HG02571 (cell line): Measurements from ENCODE around the gene DCST1.

Experiments used
- ATAC-seq: cut with Tn5 transposase; IDR thresholded peaks from one replicate; pipeline ENCODE4 v1.9.1; 2021; ENCODE audit warnings: mild to moderate bottlenecking, moderate library complexity; ENCODE audit not compliant: unreplicated experiment

The DCST1 gene

DNA sequence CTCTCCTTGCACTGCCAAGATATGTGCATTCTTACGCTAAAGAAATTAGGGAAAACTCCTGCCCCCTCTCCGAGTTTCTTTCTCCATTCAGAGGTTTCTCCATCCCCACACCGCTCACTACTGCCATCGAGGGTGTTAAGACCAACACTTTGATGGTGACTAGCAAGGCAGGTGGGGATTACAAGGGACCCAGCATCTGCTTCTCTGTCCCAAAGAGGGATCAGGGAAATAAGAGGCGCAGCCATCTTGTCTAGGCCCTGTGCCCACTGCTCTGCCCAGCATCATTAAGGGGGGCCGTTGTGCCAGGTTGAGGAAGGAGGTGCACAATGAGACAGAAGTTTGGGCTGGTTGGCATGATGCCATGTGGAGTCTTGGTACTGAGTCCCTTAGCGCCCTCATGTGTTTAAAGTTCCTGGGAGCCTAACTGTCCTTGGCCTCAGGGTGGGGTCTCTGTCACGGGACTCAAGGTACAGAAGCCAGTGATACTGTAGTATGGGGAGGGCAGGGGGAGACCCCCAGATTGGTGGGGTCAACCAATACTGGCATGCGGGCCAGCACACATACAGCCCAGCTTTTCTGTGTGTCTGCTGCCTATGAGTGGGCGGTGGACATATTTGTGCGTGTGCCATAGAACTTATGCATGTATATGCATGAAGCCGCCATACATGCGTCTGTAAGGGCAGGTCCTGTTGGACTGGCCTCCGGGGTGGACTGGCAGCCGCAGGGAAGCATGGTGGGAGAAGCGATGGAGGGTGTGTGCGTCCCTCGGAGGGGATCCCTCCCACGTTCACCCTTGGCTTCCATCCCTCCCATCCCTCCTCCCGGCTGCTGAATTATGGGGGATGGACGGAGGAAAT lies 50.5 kb downstream of the DCST1 start:
- no peak for ATAC-seq

DNA sequence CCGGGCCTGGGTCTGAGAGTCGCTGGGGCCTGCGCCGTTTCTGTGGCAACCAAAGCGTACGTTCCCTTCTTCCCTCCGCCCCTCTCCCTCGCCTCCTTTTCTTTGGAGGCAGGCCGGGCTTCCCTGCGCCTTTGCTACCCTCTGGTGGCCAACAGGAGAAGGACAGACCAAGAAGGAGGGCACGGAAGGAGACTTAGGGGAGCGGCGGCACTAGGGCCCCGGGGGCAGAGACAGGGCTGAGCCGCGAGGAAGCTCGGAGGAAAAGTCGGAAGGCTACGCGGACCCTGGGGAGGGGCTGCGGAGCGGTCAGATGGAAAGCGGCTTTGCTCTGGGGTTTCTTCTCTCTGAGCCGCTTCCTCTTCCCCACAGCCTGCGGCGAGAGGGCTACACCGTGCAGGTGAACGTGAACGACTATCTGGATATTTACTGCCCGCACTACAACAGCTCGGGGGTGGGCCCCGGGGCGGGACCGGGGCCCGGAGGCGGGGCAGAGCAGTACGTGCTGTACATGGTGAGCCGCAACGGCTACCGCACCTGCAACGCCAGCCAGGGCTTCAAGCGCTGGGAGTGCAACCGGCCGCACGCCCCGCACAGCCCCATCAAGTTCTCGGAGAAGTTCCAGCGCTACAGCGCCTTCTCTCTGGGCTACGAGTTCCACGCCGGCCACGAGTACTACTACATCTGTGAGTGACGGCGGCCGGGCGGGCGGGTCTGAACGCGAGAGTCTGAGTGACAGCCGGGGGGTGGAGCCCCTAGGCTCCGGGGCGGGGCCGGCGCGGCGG lies 51.3 kb downstream of the DCST1 start:
- peak; percentile 76 for ATAC-seq

DNA sequence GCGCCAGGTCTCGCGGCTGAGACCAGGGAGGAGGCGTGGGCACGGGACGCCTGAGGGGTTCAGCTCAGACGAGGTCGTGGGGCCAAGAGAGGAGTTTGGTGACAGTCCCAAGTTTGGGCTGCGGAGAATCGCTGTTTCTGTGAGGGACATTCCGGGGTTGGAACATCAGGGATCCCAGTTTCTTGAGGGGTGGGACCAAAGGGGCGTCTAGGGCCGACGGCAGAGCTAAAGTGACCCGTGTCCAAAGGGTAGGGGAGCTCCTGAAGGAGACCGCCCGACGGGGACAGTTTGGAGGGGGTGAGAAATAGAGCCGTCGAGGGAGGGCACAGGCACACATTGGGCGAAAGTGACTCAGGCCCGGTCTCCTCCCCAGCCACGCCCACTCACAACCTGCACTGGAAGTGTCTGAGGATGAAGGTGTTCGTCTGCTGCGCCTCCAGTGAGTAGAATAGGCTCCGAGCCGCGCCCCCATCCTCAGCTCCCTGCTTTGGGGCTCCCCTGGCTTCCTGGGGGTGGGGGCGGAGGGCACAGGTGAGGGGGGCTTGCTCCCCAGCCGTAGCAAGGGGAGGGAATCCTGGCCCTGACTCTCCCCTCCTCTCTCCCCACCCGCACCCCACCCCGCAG lies 52.0 kb downstream of the DCST1 start:
- ATAC-seq = no peak

DNA sequence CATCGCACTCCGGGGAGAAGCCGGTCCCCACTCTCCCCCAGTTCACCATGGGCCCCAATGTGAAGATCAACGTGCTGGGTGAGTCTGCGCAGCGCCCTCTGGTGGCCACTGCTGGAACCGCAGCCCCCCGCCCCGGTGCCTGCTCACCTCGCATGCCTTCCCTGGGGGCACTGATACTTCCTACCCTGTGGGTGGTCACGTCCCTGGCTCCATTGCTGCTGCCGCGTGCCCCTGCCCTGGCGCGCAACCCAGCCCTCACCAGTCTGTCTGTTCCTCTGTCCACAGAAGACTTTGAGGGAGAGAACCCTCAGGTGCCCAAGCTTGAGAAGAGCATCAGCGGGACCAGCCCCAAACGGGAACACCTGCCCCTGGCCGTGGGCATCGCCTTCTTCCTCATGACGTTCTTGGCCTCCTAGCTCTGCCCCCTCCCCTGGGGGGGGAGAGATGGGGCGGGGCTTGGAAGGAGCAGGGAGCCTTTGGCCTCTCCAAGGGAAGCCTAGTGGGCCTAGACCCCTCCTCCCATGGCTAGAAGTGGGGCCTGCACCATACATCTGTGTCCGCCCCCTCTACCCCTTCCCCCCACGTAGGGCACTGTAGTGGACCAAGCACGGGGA lies 52.6 kb downstream of the DCST1 start:
- ATAC-seq = no peak

DNA sequence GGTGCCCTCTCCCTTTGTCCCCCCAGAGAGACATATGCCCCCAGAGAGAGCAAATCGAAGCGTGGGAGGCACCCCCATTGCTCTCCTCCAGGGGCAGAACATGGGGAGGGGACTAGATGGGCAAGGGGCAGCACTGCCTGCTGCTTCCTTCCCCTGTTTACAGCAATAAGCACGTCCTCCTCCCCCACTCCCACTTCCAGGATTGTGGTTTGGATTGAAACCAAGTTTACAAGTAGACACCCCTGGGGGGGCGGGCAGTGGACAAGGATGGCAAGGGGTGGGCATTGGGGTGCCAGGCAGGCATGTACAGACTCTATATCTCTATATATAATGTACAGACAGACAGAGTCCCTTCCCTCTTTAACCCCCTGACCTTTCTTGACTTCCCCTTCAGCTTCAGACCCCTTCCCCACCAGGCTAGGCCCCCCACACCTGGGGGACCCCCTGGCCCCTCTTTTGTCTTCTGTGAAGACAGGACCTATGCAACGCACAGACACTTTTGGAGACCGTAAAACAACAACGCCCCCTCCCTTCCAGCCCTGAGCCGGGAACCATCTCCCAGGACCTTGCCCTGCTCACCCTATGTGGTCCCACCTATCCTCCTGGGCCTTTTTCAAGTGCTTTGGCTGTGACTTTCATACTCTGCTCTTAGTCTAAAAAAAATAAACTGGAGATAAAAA lies 53.4 kb downstream of the DCST1 start:
- ATAC-seq = no peak

DNA sequence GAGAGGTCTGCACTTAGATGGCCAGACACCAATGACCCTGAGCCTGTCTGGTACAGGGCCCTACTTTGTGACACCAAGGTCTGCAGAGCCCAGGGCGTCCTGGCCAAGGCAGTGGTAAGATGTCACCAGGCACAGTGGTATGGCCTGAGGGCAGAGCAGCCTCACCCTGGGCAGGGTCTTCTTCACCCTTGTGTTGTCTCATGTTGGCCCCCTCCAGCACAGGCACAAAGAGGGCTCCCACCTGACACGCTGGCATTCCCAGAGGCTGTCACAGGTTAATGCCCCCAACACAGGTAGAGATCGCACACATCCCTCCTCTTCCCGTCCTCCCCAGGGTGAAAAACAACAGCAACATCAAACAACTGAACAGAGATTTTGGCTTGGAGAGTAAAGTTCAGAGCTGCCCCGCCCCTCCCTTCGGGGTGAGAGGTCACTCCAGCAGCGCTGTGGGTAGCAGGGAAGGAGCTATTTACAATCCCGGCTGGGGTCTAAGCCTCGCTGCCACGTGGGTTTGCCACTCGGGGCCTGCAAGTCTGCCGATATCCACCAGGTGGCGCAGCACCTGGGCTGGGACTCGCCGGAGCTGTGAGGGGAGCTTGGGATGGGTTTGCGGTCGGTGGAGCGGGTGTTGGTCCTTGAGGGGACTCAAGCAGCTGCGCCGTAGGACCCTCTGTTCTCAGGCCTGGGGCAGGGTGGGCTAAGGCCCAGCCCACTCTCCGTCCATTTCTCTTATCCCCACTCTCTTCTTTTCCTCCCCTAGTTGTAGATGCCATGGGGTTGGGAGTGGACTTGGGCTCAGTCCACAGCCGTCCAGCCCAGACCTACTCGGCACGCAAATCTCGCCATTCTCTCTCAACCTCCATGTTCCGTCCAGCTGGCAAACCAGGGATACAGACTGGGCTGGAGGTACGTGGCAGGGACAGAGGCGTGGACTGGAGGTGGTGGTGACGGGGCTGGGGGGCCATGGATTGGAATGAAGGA lies 57.7 kb downstream of the DCST1 start:
- no peak for ATAC-seq

DNA sequence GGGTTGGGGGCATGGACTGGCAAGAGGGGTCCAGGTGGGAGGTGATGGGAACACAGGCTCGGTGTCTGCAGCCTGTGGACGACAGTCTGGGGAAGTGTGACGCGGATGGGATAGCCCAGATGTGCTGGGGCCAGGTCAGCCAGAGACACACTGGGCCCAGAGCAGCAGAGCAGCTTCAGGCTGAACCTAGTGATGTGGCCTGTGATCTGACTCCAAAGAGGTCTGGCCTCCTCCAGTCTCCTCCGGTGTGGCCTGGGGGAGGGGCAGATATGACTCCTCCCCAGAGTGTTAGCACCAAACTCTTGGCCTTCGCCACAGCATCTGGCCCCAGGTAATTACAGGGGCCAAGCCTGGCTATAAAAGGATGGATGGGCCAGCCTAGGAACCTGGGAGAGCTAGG lies 58.5 kb downstream of the DCST1 start:
- no peak for ATAC-seq

DNA sequence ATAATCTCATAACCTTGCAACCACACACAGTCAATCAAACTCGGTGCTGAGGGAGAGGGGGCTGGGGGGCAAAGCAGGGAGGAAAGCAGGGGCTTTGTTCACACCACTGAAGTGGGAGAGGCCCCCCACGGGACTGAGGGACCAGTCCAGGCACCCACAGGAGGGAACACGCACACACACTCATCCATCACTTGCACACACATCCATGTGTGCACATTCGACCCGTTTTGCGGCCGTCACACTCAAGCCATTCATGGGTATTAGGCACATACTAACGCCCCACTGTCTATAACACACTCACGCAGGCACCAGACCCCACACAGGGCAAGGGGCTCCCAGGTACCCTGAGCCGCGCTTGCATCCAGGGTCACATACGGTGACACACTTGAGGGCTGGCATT lies 59.0 kb downstream of the DCST1 start:
- ATAC-seq = no peak

DNA sequence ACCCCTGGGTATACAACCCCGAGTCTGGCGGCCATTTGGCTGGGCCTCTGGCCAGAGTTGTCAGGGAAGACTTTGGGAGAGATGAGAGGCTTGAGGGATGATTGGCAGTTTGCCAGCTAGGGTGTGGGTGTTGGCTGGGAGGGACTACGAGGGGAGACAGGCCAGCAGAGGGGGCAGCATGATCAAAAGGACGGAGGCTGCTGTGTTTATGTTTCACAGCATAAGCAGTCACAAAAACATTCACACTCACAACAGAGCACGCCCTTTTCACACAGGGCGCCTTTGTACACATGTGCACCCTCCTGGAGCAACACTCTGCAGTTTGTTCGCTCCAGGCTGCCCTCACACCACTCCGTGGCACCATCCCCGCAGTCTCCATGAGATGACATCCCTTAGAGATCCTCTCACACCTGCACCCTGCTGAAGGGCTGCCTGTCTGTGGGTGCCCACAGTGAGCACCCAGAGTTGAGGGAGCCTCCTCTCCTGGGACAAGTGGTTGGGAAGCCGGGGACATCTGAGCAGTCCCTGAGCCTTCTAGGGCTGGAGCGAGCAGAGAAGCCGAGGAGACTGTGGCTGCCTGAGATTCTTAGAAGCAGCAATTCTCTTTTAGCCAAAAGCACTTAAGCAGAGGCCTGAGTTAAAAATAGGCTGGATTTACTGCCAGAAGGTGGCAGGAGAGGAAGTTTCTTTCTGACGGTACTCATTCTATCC lies 60.4 kb downstream of the DCST1 start:
- no peak for ATAC-seq

DNA sequence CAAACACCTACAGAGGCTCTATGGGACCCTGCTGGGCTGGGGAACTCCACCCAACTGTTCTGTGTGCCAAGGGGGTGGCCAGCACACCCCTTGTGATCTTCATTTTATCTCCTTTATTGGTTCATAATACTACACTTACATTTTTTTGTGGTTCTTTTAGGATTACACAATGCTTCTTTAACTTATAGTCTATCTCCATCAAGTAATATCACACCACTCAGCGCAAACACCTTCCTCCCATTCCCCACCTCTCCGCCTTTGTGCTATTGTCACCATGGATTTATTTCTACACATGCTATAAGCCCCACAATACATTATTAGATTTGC lies 61.0 kb downstream of the DCST1 start:
- ATAC-seq = no peak

DNA sequence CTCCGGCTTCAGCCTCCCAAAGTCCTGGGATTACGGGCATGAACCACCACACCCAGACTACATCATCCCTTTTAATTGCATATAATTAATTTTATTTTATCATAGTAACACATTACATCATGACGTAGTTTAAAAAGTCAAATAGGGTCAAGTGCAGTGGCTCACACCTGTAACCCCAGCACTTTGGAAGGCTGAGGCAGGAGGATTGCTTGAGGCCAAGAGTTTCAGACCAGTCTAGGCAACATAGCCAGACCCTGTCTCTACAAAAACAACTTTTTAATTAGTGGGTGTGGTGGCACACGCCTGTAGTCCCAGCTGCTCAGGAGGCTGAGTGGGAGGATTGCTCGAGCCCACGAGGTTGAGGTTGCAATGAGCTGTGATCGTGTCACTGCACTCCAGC lies 65.7 kb downstream of the DCST1 start:
- ATAC-seq = no peak
